GM19193 (cell line): Measurements from ENCODE around the gene CAMSAP1.

Experiments
- POLR2A ChIP-seq: IDR thresholded peaks from 4 replicates; pipeline ENCODE4 v1.6.1; 2011; ENCODE audit not compliant: insufficient read depth, insufficient read length; ENCODE audit errors: extremely low read depth

The CAMSAP1 gene

GRCh38 chr9:135908754-135909204 lies 1.4 kb upstream of the CAMSAP1 start:
- no peak for TF ChIP-seq POLR2A

- no peak for TF ChIP-seq POLR2A
These were observed 877 bp upstream of the CAMSAP1 start for GRCh38 chr9:135908093-135908753.

- no peak for TF ChIP-seq POLR2A
These were observed 328 bp downstream of the CAMSAP1 start for GRCh38 chr9:135907006-135907430.

- TF ChIP-seq POLR2A, result no peak
These were observed 898 bp downstream of the CAMSAP1 start for GRCh38 chr9:135906291-135907005.

DNA sequence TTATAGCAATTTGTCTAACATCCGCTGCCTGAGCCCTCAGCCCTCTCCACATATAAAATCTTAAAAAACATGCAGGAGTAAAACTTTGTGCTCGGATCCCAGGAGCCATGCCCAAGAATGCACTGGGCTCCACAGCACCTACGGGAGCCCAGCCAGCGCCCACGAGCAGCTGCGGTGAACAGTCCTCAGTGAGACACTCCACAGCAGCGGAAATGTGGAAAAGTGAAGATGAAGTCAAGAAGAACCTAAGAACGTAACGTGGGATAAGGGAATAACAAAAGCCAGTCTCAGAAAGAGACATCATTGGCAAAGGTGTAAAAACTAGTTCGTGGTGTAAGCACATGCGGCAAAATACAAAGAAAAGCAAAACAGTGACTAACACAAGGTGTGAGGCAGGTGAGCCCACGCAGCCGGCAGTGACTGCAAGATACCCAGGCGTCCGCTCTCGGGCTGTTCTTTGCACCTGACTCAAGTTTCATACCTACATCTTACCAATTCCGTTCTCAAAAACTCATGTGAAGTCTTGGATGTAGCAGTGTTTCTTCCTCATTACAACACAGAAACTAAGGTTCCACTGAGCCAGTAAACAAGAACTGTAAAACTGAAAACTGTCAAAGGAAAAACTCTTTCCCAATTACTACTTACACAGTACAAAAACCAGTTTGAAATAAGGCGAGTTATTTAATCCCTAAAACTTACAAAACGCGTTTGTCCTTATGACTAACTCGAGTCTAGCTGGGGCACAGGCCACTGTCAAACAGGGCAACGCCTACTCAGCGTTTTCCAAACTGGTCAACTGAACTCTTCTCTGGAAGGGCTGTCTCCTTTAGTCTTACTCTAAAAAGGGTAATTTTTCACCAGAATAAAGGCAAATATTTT lies 1.7 kb downstream of the CAMSAP1 start:
- no peak for TF ChIP-seq POLR2A

DNA sequence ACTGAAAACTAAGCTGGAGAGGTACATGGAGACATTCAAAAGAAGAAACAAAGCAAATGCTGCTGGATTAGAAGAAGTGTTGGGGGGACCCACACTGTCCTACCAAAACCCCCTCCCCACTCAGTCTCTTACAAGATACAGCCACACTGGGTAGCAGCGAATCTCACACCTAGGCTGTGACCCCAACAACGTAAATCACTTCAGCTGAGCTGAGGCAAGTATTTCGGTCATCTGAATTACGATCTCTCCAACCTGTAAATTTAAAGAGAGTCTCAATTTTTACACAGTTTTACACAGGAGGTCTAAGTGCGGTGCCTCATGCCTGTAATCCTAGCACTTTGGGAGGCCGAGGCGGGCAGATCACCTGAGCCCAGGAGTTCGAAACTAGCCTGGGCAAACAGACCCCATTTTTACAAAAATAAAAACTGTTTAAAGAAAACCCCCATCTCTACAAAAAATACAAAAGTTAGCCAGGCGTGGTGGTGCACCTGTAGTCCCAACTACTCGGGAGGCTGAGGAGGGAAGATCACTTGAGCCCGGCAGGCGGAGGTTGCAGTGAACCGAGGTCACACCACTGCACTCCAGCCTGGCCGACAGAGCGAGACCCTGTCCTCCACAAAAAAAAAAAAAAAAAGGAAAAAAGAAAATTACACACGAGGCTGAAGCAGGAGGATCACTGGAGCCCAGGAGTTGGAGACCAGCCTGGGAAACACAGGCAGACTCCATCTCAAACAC lies 3.4 kb downstream of the CAMSAP1 start:
- no peak for TF ChIP-seq POLR2A

- no peak for TF ChIP-seq POLR2A
These were observed 4.0 kb downstream of the CAMSAP1 start for GRCh38 chr9:135903358-135903656.

- TF ChIP-seq POLR2A, result no peak
These were observed 4.5 kb downstream of the CAMSAP1 start for GRCh38 chr9:135902655-135903357.

- no peak for TF ChIP-seq POLR2A
These were observed 5.5 kb downstream of the CAMSAP1 start for GRCh38 chr9:135901826-135902225.

DNA sequence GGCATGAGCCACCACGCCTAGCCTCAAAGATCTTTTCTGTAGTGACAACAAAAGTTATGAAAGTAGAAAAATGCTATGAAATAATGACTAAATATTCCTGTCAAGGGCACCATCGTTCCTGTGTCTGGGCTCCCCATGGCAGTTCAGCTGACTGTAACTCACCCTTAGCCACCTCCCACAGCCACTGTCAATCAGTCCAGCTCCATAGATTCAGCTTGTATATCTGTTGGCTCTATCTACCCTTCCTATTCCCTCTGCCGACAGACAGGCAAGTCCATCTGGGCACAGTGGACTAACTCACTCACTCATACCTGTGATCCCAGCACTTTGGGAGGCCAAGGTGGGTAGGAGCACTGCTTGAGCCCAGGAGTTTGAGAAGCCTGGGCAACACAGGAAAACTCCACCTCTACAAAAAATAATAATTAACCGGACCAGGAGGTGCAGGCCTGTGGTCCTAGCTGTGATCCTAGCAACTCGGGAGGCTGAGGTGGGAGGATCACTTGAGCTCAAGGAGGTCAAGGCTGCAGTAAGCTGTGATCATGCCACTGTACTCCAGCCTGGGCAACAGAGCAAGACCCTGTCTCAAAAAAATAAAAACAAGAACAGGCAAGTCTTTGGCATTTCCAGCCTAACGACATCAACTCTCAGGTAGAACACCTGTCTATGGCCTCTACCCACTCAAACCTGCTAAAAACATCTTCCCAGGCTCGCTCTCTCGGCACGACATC lies 6.2 kb downstream of the CAMSAP1 start:
- TF ChIP-seq POLR2A, result no peak

- no peak for TF ChIP-seq POLR2A
These were observed 8.5 kb downstream of the CAMSAP1 start for GRCh38 chr9:135898634-135899407.

DNA sequence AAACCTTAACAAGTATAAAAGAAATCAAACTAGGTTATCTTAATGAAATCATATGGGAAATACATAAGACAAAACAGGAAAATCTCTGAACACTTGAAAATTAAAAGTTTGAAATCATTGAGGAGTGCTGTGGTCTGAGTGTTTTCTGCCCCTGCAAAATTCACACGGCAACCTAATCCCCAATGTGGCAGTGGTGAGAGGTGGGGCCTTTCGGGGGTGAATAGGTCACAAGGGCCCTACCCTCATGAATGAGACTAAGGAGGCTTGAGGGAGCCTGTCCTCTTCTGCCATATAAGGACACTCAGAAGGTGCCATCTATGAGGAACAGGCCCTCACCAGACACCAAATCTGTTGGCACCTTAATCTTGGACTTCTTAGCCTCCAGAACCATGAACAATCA lies 10.7 kb downstream of the CAMSAP1 start:
- no peak for TF ChIP-seq POLR2A

- TF ChIP-seq POLR2A, result no peak
These were observed 11.1 kb downstream of the CAMSAP1 start for GRCh38 chr9:135896205-135896604.
